GM13976 (cell line): ENCODE measurements around the gene CIRBP.
"Not testable (repeated sequence)": the region's sequence is repeated elsewhere in the genome, so short reads cannot be mapped to it uniquely, and the experiment has no call there.

Experiments used
- DNase-seq: peaks from one replicate; pipeline ENCODE4 v3.0.0; 2012; ENCODE audit warnings: low spot score
- CTCF ChIP-seq: IDR thresholded peaks from 2 replicates; pipeline ENCODE4 v1.5.1; 2012; ENCODE audit warnings: borderline replicate concordance, mild to moderate bottlenecking; ENCODE audit not compliant: insufficient read depth; ENCODE audit errors: extremely low read depth, missing control alignments, control extremely low read depth
- in situ Hi-C: fragments of 300-500 bp; cut with MboI; formaldehyde crosslinking; loops from one replicate; pipeline ENCODE4 v1.12.0; 2022; ENCODE audit warnings: low sequenced_read_pairs, mixed read lengths, inconsistent platforms; ENCODE audit not compliant: unreplicated experiment

The CIRBP gene

GRCh38 chr19:1302533-1303239 is 33.6 kb downstream of the CIRBP start:
- TF ChIP-seq CTCF, result no peak
- no peak for DNase-seq
- in situ Hi-C loops, result no loop called here

DNA sequence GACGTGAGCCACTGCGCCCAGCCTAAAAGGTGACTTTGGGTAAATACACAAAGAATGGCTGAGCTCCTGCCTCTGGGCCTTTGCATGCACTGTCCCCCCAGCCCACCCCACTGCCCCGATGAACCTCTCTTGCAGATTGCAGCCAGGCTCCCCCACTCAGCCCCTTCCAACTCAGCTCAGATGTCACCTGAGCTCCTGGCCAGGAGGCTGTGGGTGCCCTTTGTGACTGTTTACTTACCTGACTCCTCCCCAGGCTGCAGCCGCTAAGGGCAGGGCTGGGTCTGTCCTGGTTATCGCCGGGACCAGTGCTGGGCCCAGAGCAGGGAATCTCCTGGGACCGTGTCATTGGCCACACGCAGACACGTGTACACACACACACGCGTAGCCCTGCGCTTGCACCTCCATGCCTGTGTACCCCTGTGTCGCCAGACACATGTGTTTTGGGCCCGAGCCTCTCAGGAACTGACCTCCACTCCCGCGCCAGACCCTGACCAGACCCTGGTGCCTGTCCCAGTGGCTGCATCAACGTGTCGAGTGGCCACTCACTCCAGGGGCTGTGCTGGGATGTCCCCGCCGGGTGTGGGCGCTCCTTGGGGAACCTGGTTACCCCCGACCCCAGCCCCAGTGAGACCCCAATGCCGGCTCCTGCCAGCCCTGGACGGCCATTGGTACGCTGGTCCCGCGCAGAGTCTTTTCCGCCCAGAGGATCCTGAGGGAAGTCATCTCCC is 35.2 kb downstream of the CIRBP start:
- TF ChIP-seq CTCF, result no peak
- in situ Hi-C loops, result no loop called here
- DNase-seq, result no peak

DNA sequence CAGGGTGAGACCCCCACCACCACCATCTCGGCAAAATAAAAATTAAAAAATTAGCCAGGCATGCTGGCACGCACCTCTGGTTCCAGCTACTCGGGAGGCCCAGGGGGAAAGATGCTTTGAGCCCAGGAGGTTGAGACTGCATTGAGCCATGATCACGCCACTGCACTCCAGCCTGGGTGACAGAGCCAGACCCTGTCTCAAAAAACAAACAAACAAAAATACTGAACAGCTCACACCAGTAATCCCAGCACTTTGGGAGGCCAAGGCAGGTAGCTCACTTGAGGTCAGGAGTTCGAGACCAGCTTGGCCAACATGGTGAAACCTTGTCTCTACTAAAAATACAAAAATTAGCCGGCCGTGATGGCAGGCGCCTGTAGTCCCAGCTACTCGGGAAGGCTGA is 36.2 kb downstream of the CIRBP start:
- in situ Hi-C loops, DNase-seq: not testable (repeated sequence)

DNA sequence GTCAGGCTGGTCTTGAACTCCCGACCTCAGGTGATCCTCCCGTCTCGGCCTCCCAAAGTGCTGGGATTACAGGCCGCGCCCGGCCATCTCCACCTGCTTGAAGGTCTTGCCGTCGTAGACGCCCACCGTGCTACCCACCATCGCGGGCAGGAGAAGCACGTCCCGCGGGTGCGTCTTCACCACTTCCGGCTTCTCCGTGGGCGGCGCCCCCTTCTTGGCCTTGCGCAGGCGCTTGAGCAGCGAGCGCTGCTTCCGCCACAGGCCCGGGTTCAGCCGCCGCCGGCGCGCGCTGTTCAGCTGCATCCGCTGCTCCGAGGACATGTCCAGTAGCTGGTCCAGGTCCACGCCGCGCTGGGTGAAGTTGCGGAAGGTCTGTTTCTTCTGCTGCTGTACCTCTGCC is 38.2 kb downstream of the CIRBP start:
- peak; percentile 72 for DNase-seq
- TF ChIP-seq CTCF, result no peak
- in situ Hi-C loops, result no loop called here

DNA sequence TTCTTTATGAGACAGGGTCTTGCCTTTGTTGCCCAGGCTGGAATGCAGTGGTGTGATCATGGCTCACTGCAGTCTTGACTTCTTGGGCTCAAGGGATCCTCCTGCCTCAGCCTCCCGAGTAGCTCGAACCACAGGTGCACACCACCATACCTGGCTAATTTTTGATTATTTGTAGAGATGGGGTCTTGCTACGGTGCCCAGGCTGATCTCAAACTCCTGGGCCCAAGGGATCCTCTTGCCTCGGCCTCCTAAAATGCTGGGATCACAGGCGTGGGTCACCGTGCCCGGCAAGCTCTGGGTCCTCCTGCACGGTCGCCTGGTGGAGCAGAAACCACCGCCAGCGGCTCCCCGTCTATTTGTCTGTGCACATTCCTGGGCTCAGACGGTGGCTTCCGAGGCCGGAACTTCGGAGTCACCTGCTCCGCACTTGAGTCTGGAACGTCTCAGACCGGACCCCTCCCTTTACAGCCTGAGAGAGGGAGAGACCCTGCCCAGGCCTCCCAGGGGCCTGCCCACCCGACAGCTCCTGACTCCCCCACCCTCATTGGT is 38.7 kb downstream of the CIRBP start:
- in situ Hi-C loops, result no loop called here
- TF ChIP-seq CTCF, result no peak
- no peak for DNase-seq

DNA sequence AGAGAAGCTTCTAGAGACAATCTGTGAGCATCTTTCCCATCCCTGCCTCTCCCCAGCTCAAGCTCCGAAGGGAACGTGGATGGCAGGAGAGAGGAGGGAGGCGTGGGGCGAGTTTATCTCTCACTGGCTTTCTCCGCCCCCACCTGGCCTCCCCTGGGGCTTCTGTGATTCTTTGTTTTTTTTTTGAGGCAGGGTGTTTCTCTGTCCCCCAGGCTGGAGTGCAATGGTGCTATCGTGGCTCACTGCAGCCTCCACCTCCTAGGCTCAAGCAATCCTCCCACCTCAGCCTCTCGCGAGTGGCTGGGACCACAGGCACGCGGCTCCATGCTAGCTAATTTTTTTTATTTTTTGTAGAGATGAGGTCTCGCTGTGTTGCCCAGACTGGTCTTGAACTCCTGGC is 39.6 kb downstream of the CIRBP start:
- TF ChIP-seq CTCF, result no peak
- no peak for DNase-seq
- in situ Hi-C loops, result no loop called here
